Kidney (tissue), 14 donors: ENCODE results near the gene PFN4. TPM values are rescaled to one million over a fixed set of nuclear protein-coding genes. Genes with fewer than 3 reads are reported as not detected.

ENCODE experiments used
- DNase-seq, 5 donors: peaks; one replicate each; pipeline ENCODE4 v3.0.0-alpha.2; 2013 to 2020
- FAIRE-seq: peaks from 2 replicates; lab custom pipeline; 2012; peaks lifted over from hg19 to GRCh38; lab: Jason Lieb, UNC
- H3K27ac ChIP-seq, 2 donors: one replicate each; pipeline ENCODE4 v1.7.0; 2013; ENCODE audit warnings: low read depth in 2 of 2, low read length in 2 of 2, inconsistent platforms in 1 of 2
- H3K27me3 ChIP-seq: one replicate; pipeline ENCODE4 v1.7.1; 2013; ENCODE audit warnings: low read length, inconsistent platforms; ENCODE audit not compliant: control insufficient read depth, insufficient read depth
- H3K36me3 ChIP-seq, 3 donors: one replicate each; pipeline versions ENCODE4 v1.7.0 to v1.7.1; 2013; ENCODE audit warnings: low read length in 3 of 3, control low read depth in 1 of 3, inconsistent platforms in 1 of 3; ENCODE audit not compliant: insufficient read depth in 3 of 3, control insufficient read depth in 2 of 3
- H3K4me1 ChIP-seq, 3 donors: one replicate each; pipeline versions ENCODE4 v1.7.0 to v1.7.1; 2013; ENCODE audit warnings: low read length in 3 of 3, inconsistent platforms in 1 of 3, low read depth in 1 of 3; ENCODE audit not compliant: control insufficient read depth in 2 of 3, insufficient read depth in 2 of 3
- H3K4me3 ChIP-seq, 3 donors: one replicate each; pipeline versions ENCODE4 v1.7.0 to v1.8.1; 2013; ENCODE audit warnings: low read length in 3 of 3, control low read depth in 1 of 3, inconsistent platforms in 1 of 3
- H3K9ac ChIP-seq, 3 donors: one replicate each; pipeline versions ENCODE4 v1.7.0 to v1.7.1; 2013; ENCODE audit warnings: low read length in 3 of 3, control low read depth in 1 of 3, inconsistent platforms in 1 of 3
- H3K9me3 ChIP-seq, 3 donors: one replicate each; pipeline versions ENCODE4 v1.7.0 to v1.7.1; 2013; ENCODE audit warnings: low read length in 3 of 3, control low read depth in 1 of 3, inconsistent platforms in 1 of 3; ENCODE audit not compliant: control insufficient read depth in 2 of 3, insufficient read depth in 1 of 3
- CTCF ChIP-seq: IDR thresholded peaks from 3 replicates; pipeline ENCODE4 v1.5.1; 2012; ENCODE audit warnings: mild to moderate bottlenecking, moderate library complexity, borderline replicate concordance; ENCODE audit not compliant: insufficient read depth; ENCODE audit errors: extremely low read depth
- intact Hi-C: fragments of 100-400 bp; cut with DNase I; formaldehyde crosslinking; loops from one replicate; pipeline ENCODE4 v1.11.1; 2022
- polyA plus RNA-seq: library from polyadenylated mRNA; stranded (reverse); fragments of 350-450 nt; fragmentation: Illumina TruSeq; extraction: RNeasy Lipid Tissue Mini Kit (QIAGEN cat#74804); gene quantifications from one replicate; pipeline ENCODE4 v1.2.3, GENCODE V29; 2014; ENCODE audit warnings: low read depth, low replicate concordance; ENCODE audit not compliant: insufficient read depth
- total RNA-seq: library from RNA; stranded (reverse); fragmentation: NEBNext Ultra II Directional; extraction: Animal tissue kit (Norgen Biotek cat#: 25700); gene quantifications from one replicate; pipeline ENCODE4 v1.2.1, GENCODE V29; 2021
- donor health status: control.
- donor health status: control.
- donor health status: control.
- donor health status: control.
- donor health status: control.
- donor health status: DM: yes; HTN: yes; CAD: no.
- donor health status: Normal renal cell carcinoma (clear cell type).

PFN4 gene
- total and polyA plus RNA-seq, 2 donors from 2014 or later = 0.79 to 2.1 TPM

- no peak overlapping the region for H3K9ac ChIP-seq
- no peak for FAIRE-seq
- peaks cover 4 to 9% (median 9%) of the 10 kb centered on the region in 3 donors for H3K36me3 ChIP-seq
- no peak for DNase-seq
- peaks cover 0 to 18% (median 4%) of the 10 kb centered on the region in 3 donors for H3K4me1 ChIP-seq
- H3K27me3 ChIP-seq = no peaks in the 10 kb centered on the region
- intact Hi-C loops = no loop called here
- TF ChIP-seq CTCF = no peak
- H3K4me3 ChIP-seq = no peak overlapping the region
- H3K9me3 ChIP-seq = no peaks in the 10 kb centered on the region
- no peak overlapping the region for H3K27ac ChIP-seq
These were observed 42.4 kb downstream of the PFN4 start for GRCh38 chr2:24080701-24081100.

GRCh38 chr2:24077879-24078278, 45.3 kb downstream of the PFN4 start:
- Histone ChIP-seq H3K27ac (peak overlapping the region; percentile 87 to 97), H3K4me1 (peaks cover 0 to 5% (median 0%) of the 10 kb centered on the region in 3 donors), H3K9ac (peak overlapping the region in 2 of 3 donors; percentile 77 to 87), H3K27me3 (no peaks in the 10 kb centered on the region), H3K4me3 (peak overlapping the region; percentile 67 to 99 (median 94)), H3K9me3 (no peaks in the 10 kb centered on the region), H3K36me3 (peaks cover 9 to 12% (median 10%) of the 10 kb centered on the region in 3 donors)
- no peak for DNase-seq
- FAIRE-seq = no peak
- intact Hi-C loops = no loop called here
- TF ChIP-seq CTCF = no peak

- TF ChIP-seq CTCF = no peak
These were observed 45.6 kb downstream of the PFN4 start for GRCh38 chr2:24077535-24077877.

More at GRCh38 chr2:24077535-24077877, 45.6 kb downstream of the PFN4 start:
- DNase-seq = peak in 1 of 5 donors; percentile 1
- H3K4me1 ChIP-seq = peaks cover 0 to 5% (median 0%) of the 10 kb centered on the region in 3 donors
- H3K27me3 ChIP-seq = no peaks in the 10 kb centered on the region
- intact Hi-C loops = no loop called here
- no peak for FAIRE-seq
- no peaks in the 10 kb centered on the region for H3K9me3 ChIP-seq
- peak overlapping the region in 2 of 3 donors; percentile 77 to 87 for H3K9ac ChIP-seq
- peak overlapping the region; percentile 87 to 97 for H3K27ac ChIP-seq
- H3K4me3 ChIP-seq = peak overlapping the region; percentile 67 to 99 (median 94)
- H3K36me3 ChIP-seq = peaks cover 9 to 14% (median 12%) of the 10 kb centered on the region in 3 donors
